ENCODE measurements around the gene CYP8B1. TPM values are rescaled to one million over a fixed set of nuclear protein-coding genes. Genes with fewer than 3 reads are reported as not detected.

Gene CYP8B1
- total RNA-seq, 2 experiments from 2014 or later = not detected

DNA sequence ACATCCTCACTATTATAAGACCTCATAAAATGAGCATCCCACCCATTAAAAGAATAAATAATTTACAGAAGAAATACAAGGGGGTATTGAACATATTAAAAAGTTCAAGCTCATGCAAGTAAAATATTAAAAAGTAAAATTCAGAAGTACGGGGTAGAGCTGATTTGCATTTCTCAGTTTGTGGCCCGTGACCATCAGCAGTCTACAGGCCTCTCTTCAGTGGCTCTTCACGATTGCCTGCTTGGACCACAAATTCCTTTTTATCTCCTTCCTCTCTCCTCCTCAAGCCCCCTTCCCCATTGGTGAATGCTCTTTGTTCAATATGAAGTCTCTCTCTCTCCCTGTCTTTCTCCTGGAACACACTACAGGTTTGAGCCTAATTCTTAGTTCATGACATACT is 19.1 kb downstream of the CYP8B1 start:
- Mint-ChIP-seq H3K27me3 (peaks cover 22% of the 10 kb centered on the region), H3K4me1 (ENCODE audit: low read depth) (no peaks in the 10 kb centered on the region), H3K9me3 (no peaks in the 10 kb centered on the region), H3K4me3 (no peak overlapping the region), H3K36me3 (no peaks in the 10 kb centered on the region), H3K27ac (no peak overlapping the region)
- CTCF ChIA-PET = interaction anchor here (1.0 kb wide), 1 partner anchor 25 kb away, joined by 5 read pairs; no protein-coding TSS in a partner anchor
- DNase-seq = no peak
- intact Hi-C loops (cut with micrococcal nuclease) = no loop called here
- POLR2A ChIA-PET = no interaction called here

DNA sequence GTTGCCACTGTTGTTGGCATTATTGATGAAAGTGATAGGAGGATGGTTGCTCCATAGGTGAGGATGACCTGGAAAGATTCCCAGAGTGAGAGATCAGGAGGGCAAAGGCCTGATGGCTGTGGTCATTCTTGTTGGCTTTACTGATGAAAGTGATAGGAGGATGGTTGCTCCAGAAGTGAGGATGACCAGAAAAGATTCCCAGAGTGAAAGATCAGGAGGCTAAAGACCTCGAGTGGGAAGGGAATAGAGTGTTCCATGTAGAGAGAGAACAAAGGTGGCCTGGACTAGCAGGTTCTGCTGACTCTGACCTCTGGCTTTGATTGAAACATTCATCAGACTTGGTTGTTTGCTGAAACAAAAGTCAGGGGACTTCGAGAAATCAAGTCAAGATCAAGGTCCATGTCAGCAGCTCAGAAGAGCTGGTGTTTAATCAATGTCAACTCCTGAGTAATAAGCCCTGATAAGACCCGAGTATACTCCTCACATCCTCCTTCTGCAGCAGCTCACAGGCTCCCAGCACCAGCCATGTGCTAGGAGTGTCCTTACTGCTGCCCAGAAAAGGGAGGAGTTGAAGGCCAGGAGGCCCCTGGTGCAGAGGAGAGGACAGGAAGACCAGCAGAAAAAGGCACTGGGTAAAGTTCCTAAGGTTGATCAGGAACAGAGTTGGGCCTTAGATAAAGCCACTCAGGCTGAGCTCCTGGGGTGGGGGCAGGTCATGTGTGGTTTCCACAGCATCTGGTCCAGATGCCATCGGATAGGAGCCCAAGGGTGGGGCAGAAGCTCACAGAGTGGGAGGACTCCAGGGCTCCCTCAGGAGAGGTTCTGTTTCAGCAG is 19.9 kb downstream of the CYP8B1 start:
- ChIA-PET CTCF (interaction anchor here (1.0 kb wide), 1 partner anchor 24 kb away, joined by 5 read pairs; no protein-coding TSS in a partner anchor), POLR2A (no interaction called here)
- H3K27ac Mint-ChIP-seq = no peak overlapping the region
- H3K4me1 Mint-ChIP-seq (ENCODE audit: low read depth) = no peaks in the 10 kb centered on the region
- DNase-seq = no peak
- intact Hi-C loops (cut with micrococcal nuclease) = no loop called here
- H3K9me3 Mint-ChIP-seq = no peaks in the 10 kb centered on the region
- H3K4me3 Mint-ChIP-seq = no peak overlapping the region
- no peaks in the 10 kb centered on the region for H3K36me3 Mint-ChIP-seq
- peaks cover 16% of the 10 kb centered on the region for H3K27me3 Mint-ChIP-seq

DNA sequence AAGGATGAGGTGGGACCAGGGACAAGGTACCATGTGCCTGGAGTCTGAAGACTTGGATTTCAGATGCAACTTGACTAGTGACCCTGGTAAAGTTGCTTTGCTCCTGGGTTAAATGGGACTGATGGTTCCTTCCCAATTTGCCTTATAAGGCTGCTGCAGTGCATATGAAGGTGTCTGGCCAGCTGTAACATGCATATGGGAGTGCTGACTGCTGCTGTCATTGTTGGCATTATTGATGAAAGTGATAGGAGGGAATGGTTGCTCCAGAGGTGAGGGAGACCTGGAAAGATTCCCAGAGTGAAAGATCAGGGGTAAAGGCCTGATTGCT is 20.5 kb downstream of the CYP8B1 start:
- POLR2A ChIA-PET = no interaction called here
- no peak overlapping the region for H3K4me3 Mint-ChIP-seq
- H3K27me3 Mint-ChIP-seq = peaks cover 12% of the 10 kb centered on the region
- no peak for DNase-seq
- intact Hi-C loops (cut with micrococcal nuclease) = no loop called here
- H3K9me3 Mint-ChIP-seq = no peaks in the 10 kb centered on the region
- H3K36me3 Mint-ChIP-seq = no peaks in the 10 kb centered on the region
- CTCF ChIA-PET = no interaction called here
- H3K4me1 Mint-ChIP-seq (ENCODE audit: low read depth) = no peaks in the 10 kb centered on the region
- no peak overlapping the region for H3K27ac Mint-ChIP-seq

GRCh38 chr3:42853739-42854302 is 21.9 kb downstream of the CYP8B1 start:
- ChIA-PET POLR2A (no interaction called here), CTCF (interaction anchor here (1.1 kb wide), 1 partner anchor 22 kb away, joined by 4 read pairs; no protein-coding TSS in a partner anchor)
- Mint-ChIP-seq H3K27ac (no peak overlapping the region), H3K9me3 (no peaks in the 10 kb centered on the region), H3K4me1 (ENCODE audit: low read depth) (no peaks in the 10 kb centered on the region), H3K36me3 (no peaks in the 10 kb centered on the region), H3K4me3 (no peak overlapping the region), H3K27me3 (peaks cover 9% of the 10 kb centered on the region)
- intact Hi-C loops (cut with micrococcal nuclease) = no loop called here
- no peak for DNase-seq

DNA sequence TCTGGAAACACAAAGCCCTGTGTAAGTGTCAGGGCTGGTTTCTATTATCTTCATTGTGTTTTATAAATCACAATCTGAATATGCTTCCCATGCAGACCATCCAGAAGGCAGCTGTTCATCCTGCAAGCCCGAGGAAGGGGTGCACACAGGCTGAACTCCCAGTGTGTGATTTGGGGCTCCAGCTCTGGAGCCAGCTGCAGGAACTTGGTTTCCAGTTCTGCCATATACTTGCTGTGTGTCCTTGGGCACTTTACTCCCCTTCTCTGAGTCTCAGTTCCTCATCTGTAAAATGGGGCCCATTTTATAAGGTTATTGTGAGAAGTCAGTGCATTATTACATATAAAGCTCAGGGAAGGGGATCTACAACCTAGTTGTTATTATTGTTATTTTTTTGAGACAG is 22.6 kb downstream of the CYP8B1 start:
- Mint-ChIP-seq H3K4me1 (ENCODE audit: low read depth) (no peaks in the 10 kb centered on the region), H3K27ac (no peak overlapping the region), H3K36me3 (no peaks in the 10 kb centered on the region), H3K4me3 (no peak overlapping the region), H3K27me3 (peaks cover 7% of the 10 kb centered on the region), H3K9me3 (no peaks in the 10 kb centered on the region)
- no peak for DNase-seq
- intact Hi-C loops (cut with micrococcal nuclease) = no loop called here
- ChIA-PET POLR2A (no interaction called here), CTCF (interaction anchor here (1.1 to 1.4 kb wide), 2 partner anchors 13 to 22 kb away, joined by 3 to 4 read pairs; no protein-coding TSS in a partner anchor)

GRCh38 chr3:42852441-42852840 is 23.2 kb downstream of the CYP8B1 start:
- Mint-ChIP-seq H3K4me1 (ENCODE audit: low read depth) (peaks cover under 1% of the 10 kb centered on the region), H3K27ac (no peak overlapping the region), H3K9me3 (no peaks in the 10 kb centered on the region), H3K27me3 (peaks cover 7% of the 10 kb centered on the region), H3K4me3 (no peak overlapping the region), H3K36me3 (no peaks in the 10 kb centered on the region)
- CTCF ChIA-PET = interaction anchor here (1.4 kb wide), 1 partner anchor 13 kb away, joined by 3 read pairs; no protein-coding TSS in a partner anchor
- intact Hi-C loops (cut with micrococcal nuclease) = no loop called here
- POLR2A ChIA-PET = no interaction called here
- no peak for DNase-seq

DNA sequence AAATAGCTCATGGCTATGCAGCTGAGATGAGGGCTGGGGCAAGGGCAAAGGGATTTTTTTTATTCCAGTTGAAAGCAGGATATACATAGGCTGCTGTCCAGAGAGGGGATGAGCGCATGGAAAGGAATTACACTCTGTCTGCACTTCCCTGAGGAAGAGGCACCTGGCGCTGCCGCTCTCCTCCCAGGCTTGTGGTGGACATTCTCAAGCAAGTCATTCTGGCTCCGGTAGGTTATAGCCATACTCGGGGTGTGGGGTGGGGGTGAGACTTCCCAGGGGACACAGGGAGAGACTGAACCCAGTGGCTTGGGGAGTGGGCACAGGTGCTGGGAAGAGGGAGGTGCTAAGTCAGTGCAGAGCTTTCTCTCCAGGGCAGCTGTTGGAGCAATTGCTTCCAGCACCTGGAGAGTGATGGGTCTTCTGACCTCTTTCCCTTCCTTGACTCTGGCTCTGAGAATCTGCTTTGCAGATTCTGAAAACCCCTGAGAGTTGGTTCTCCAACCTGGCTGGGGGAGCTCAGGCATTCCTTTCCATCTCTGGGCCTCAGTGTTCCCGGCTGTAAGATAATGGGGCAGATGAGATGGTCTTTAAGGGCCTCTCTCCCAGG is 24.3 kb downstream of the CYP8B1 start:
- CTCF ChIA-PET = interaction anchor here (0.9 to 1.4 kb wide), 1 partner anchor 12 kb away, joined by 3 read pairs; no protein-coding TSS in a partner anchor

DNA sequence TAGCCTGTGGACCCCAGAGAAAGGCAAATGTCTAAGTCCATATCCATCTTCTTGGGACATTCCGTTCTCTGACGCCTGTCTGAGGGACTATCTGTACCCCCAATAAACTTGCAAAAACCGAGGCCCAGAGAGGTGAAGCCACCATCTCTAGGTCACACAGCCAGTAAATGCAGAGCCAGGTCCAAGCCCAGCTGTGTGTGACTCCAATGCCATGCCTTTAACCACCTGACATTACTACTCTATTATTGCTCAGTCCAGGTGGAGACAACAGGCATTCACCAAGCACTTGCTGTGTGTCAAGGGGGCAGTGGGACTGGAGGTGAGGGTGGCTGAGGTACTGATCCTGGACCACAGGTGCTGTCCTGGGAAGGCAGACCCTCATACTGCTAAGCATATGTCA is 25.4 kb downstream of the CYP8B1 start:
- Mint-ChIP-seq H3K4me1 (ENCODE audit: low read depth) (peaks cover 16% of the 10 kb centered on the region), H3K9me3 (no peaks in the 10 kb centered on the region), H3K27ac (no peak overlapping the region), H3K36me3 (no peaks in the 10 kb centered on the region), H3K27me3 (peaks cover 4% of the 10 kb centered on the region), H3K4me3 (no peak overlapping the region)
- CTCF ChIA-PET = interaction anchor here (1.9 kb wide), 1 partner anchor 19 kb away, joined by 6 read pairs; no protein-coding TSS in a partner anchor
- POLR2A ChIA-PET = no interaction called here
- DNase-seq = no peak
- intact Hi-C loops (cut with micrococcal nuclease) = no loop called here

More for the DNA sequence above, 24.3 kb downstream of the CYP8B1 start:
- Mint-ChIP-seq H3K27me3 (peaks cover 7% of the 10 kb centered on the region), H3K4me3 (no peak overlapping the region), H3K4me1 (ENCODE audit: low read depth) (peaks cover 12% of the 10 kb centered on the region), H3K9me3 (no peaks in the 10 kb centered on the region), H3K36me3 (no peaks in the 10 kb centered on the region), H3K27ac (no peak overlapping the region)
- intact Hi-C loops (cut with micrococcal nuclease) = no loop called here
- no peak for DNase-seq
- POLR2A ChIA-PET = no interaction called here

GRCh38 chr3:42849017-42849416 is 26.7 kb downstream of the CYP8B1 start:
- intact Hi-C loops (cut with micrococcal nuclease) = no loop called here
- no peak overlapping the region for H3K27ac Mint-ChIP-seq
- CTCF ChIA-PET = interaction anchor here (1.9 kb wide), 1 partner anchor 18 kb away, joined by 6 read pairs; no protein-coding TSS in a partner anchor
- peaks cover 16% of the 10 kb centered on the region for H3K4me1 Mint-ChIP-seq (ENCODE audit: low read depth)
- no peak for DNase-seq
- POLR2A ChIA-PET = no interaction called here
- peaks cover 4% of the 10 kb centered on the region for H3K27me3 Mint-ChIP-seq
- no peak overlapping the region for H3K4me3 Mint-ChIP-seq
- no peaks in the 10 kb centered on the region for H3K9me3 Mint-ChIP-seq
- no peaks in the 10 kb centered on the region for H3K36me3 Mint-ChIP-seq

- Mint-ChIP-seq H3K4me3 (no peak overlapping the region), H3K27ac (no peak overlapping the region), H3K4me1 (ENCODE audit: low read depth) (peaks cover 16% of the 10 kb centered on the region), H3K36me3 (no peaks in the 10 kb centered on the region), H3K9me3 (no peaks in the 10 kb centered on the region), H3K27me3 (peaks cover 3% of the 10 kb centered on the region)
- POLR2A ChIA-PET = no interaction called here
- no peak for DNase-seq
- intact Hi-C loops (cut with micrococcal nuclease) = no loop called here
- CTCF ChIA-PET = no interaction called here
Observed at GRCh38 chr3:42847731-42848130, 27.9 kb downstream of the CYP8B1 start.

- Mint-ChIP-seq H3K36me3 (no peaks in the 10 kb centered on the region), H3K9me3 (no peaks in the 10 kb centered on the region), H3K27me3 (peaks cover 3% of the 10 kb centered on the region), H3K4me1 (ENCODE audit: low read depth) (peaks cover 16% of the 10 kb centered on the region), H3K27ac (peak overlapping the region; percentile 10), H3K4me3 (no peak overlapping the region)
- CTCF ChIA-PET = no interaction called here
- DNase-seq = peak; percentile 29
- POLR2A ChIA-PET = no interaction called here
- intact Hi-C loops (cut with micrococcal nuclease) = no loop called here
Observed at GRCh38 chr3:42846685-42847522, 28.8 kb downstream of the CYP8B1 start.

- ChIA-PET POLR2A (no interaction called here), CTCF (interaction anchor here (1.9 kb wide), 1 partner anchor 13 kb away, joined by 5 read pairs; no protein-coding TSS in a partner anchor)
- peaks cover 3% of the 10 kb centered on the region for H3K27me3 Mint-ChIP-seq
Observed at GRCh38 chr3:42844815-42845214, 30.9 kb downstream of the CYP8B1 start.

More at GRCh38 chr3:42844815-42845214, 30.9 kb downstream of the CYP8B1 start:
- no peak overlapping the region for H3K4me3 Mint-ChIP-seq
- H3K36me3 Mint-ChIP-seq = no peaks in the 10 kb centered on the region
- intact Hi-C loops (cut with micrococcal nuclease) = no loop called here
- H3K9me3 Mint-ChIP-seq = no peaks in the 10 kb centered on the region
- peaks cover 16% of the 10 kb centered on the region for H3K4me1 Mint-ChIP-seq (ENCODE audit: low read depth)
- DNase-seq = no peak
- H3K27ac Mint-ChIP-seq = no peak overlapping the region
